SK-N-SH treated with all-trans-retinoic acid at 6 μM for 48 hours (cell line): ENCODE results near the gene TSKU.
A peak's percentile ranks its signal among the peaks of the same experiment; 100 is the strongest.

Experiments used
- ATAC-seq: fragments of 200-7000 bp; cut with Tn5 transposase; 3 replicates; pipeline ENCODE4 v1.9.1; 2020; ENCODE audit warnings: mild to moderate bottlenecking, moderate library complexity
- ARNTL ChIP-seq: fragments of 450-650 bp; formaldehyde crosslinking; IDR thresholded peaks from 2 replicates; pipeline ENCODE4 v1.5.0; 2020; ENCODE audit warnings: low read depth, mild to moderate bottlenecking, moderate library complexity, borderline replicate concordance
- BACH2 ChIP-seq: fragments of 250-450 bp; sonication (Bioruptor Pico); IDR thresholded peaks from 2 replicates; pipeline ENCODE4 v1.9.0; 2021; ENCODE audit warnings: mild to moderate bottlenecking, borderline replicate concordance
- CREB5 ChIP-seq: fragments of 250-450 bp; sonication (Bioruptor Pico); IDR thresholded peaks from 2 replicates; pipeline ENCODE4 v1.5.1; 2020; ENCODE audit warnings: low read depth, mild to moderate bottlenecking, moderate library complexity
- CSDC2 ChIP-seq: fragments of 250-450 bp; sonication (Bioruptor Pico); IDR thresholded peaks from 2 replicates; pipeline ENCODE4 v1.5.0; 2020; ENCODE audit warnings: mild to moderate bottlenecking, moderate library complexity
- CSRNP3 ChIP-seq: fragments of 250-450 bp; sonication (Bioruptor Pico); IDR thresholded peaks from 2 replicates; pipeline ENCODE4 v1.5.1; 2021; ENCODE audit warnings: mild to moderate bottlenecking, moderate library complexity
- ESRRG ChIP-seq: fragments of 250-450 bp; sonication (Bioruptor Pico); IDR thresholded peaks from 2 replicates; pipeline ENCODE4 v1.6.1; 2021; ENCODE audit warnings: mild to moderate bottlenecking
- GLIS3 ChIP-seq: fragments of 250-450 bp; sonication (Bioruptor Pico); IDR thresholded peaks from 2 replicates; pipeline ENCODE4 v1.5.0; 2020; ENCODE audit warnings: mild to moderate bottlenecking, moderate library complexity
- ISL1 ChIP-seq: fragments of 250-450 bp; sonication (Bioruptor Pico); IDR thresholded peaks from 2 replicates; pipeline ENCODE4 v2.1.2; 2022; ENCODE audit warnings: mild to moderate bottlenecking, moderate library complexity
- PATZ1 ChIP-seq: fragments of 250-450 bp; sonication (Bioruptor Pico); IDR thresholded peaks from 2 replicates; pipeline ENCODE4 v1.8.0; 2020; ENCODE audit warnings: mild to moderate bottlenecking, moderate library complexity, borderline replicate concordance
- POU6F1 ChIP-seq: fragments of 250-450 bp; sonication (Bioruptor Pico); IDR thresholded peaks from 2 replicates; pipeline ENCODE4 v1.8.0; 2021; ENCODE audit warnings: low read depth, mild to moderate bottlenecking, moderate library complexity, borderline replicate concordance
- PPARA ChIP-seq: fragments of 250-450 bp; sonication (Bioruptor Pico); IDR thresholded peaks from 2 replicates; pipeline ENCODE4 v1.5.0; 2020; ENCODE audit warnings: mild to moderate bottlenecking, borderline replicate concordance
- RARB ChIP-seq: fragments of 250-450 bp; sonication (Bioruptor Pico); IDR thresholded peaks from 2 replicates; pipeline ENCODE4 v1.8.0; 2021; ENCODE audit warnings: mild to moderate bottlenecking, moderate library complexity
- SNAI2 ChIP-seq: fragments of 250-450 bp; sonication (Bioruptor Pico); IDR thresholded peaks from 2 replicates; pipeline ENCODE4 v1.5.0; 2020; ENCODE audit warnings: mild to moderate bottlenecking, moderate library complexity
- TCF4 ChIP-seq: fragments of 250-450 bp; sonication (Bioruptor Pico); IDR thresholded peaks from 2 replicates; pipeline ENCODE4 v1.8.0; 2021; ENCODE audit warnings: mild to moderate bottlenecking, moderate library complexity, borderline replicate concordance
- TSHZ2 ChIP-seq: fragments of 250-450 bp; sonication (Bioruptor Pico); IDR thresholded peaks from 2 replicates; pipeline ENCODE4 v1.5.0; 2020; ENCODE audit warnings: mild to moderate bottlenecking, moderate library complexity
- ZC3H10 ChIP-seq: fragments of 250-450 bp; sonication (Bioruptor Pico); IDR thresholded peaks from 2 replicates; pipeline ENCODE4 v1.5.1; 2021; ENCODE audit warnings: mild to moderate bottlenecking, moderate library complexity
- ZFP3 ChIP-seq: fragments of 250-450 bp; sonication (Bioruptor Pico); IDR thresholded peaks from 2 replicates; pipeline ENCODE4 v1.5.0; 2020; ENCODE audit warnings: mild to moderate bottlenecking, moderate library complexity
- ZFP30 ChIP-seq: fragments of 450-650 bp; formaldehyde crosslinking; IDR thresholded peaks from 2 replicates; pipeline ENCODE4 v1.5.0; 2022; ENCODE audit warnings: mild to moderate bottlenecking, moderate library complexity
- ZNF565 ChIP-seq: fragments of 450-650 bp; formaldehyde crosslinking; conservative IDR thresholded peaks from 2 replicates; pipeline ENCODE4 v1.5.0; 2020; ENCODE audit warnings: low read depth, mild to moderate bottlenecking, moderate library complexity
- ZNF70 ChIP-seq: fragments of 450-650 bp; formaldehyde crosslinking; IDR thresholded peaks from 2 replicates; pipeline ENCODE4 v1.5.0; 2020; ENCODE audit warnings: mild to moderate bottlenecking, moderate library complexity
- ZNF8 ChIP-seq: fragments of 450-650 bp; formaldehyde crosslinking; IDR thresholded peaks from 2 replicates; pipeline ENCODE4 v1.5.0; 2020; ENCODE audit warnings: mild to moderate bottlenecking, moderate library complexity

The TSKU gene

GRCh38 chr11:76799066-76799804 lies 16.1 kb downstream of the TSKU start:
- TF ChIP-seq CSDC2 (CRISPR knock-in tag) (no peak), TSHZ2 (CRISPR knock-in tag) (no peak), CREB5 (CRISPR knock-in tag) (no peak), PATZ1 (CRISPR knock-in tag) (no peak)
- peak; percentile 96 for ATAC-seq

- TF ChIP-seq ZNF70 (CRISPR knock-in tag) = no peak
- no peak for TF ChIP-seq TCF4 (CRISPR knock-in tag)
- no peak for TF ChIP-seq SNAI2 (CRISPR knock-in tag)
- TF ChIP-seq BACH2 (CRISPR knock-in tag) = no peak
- TF ChIP-seq ZC3H10 (CRISPR knock-in tag) = no peak
- no peak for TF ChIP-seq ZNF565
- no peak for TF ChIP-seq CREB5 (CRISPR knock-in tag)
- TF ChIP-seq ISL1 (CRISPR knock-in tag) = no peak
- no peak for TF ChIP-seq ARNTL (CRISPR knock-in tag)
- TF ChIP-seq PPARA (CRISPR knock-in tag) = no peak
- TF ChIP-seq ZFP30 (CRISPR knock-in tag) = no peak
Measured at GRCh38 chr11:76800466-76801200, 17.5 kb downstream of the TSKU start.

GRCh38 chr11:76801225-76801624 lies 18.1 kb downstream of the TSKU start:
- TF ChIP-seq GLIS3 = no peak
- TF ChIP-seq CSDC2 (CRISPR knock-in tag) = no peak
- no peak for TF ChIP-seq PATZ1 (CRISPR knock-in tag)
- no peak for TF ChIP-seq ISL1 (CRISPR knock-in tag)
- TF ChIP-seq RARB = no peak
- TF ChIP-seq PPARA (CRISPR knock-in tag) = no peak
- no peak for TF ChIP-seq ZFP3
- no peak for TF ChIP-seq ESRRG (CRISPR knock-in tag)
- TF ChIP-seq ZNF8 (CRISPR knock-in tag) = no peak
- no peak for TF ChIP-seq CSRNP3 (CRISPR knock-in tag)
- TF ChIP-seq POU6F1 (CRISPR knock-in tag) = no peak
- TF ChIP-seq, all 23 proteins: peak for 0
- no peak for ATAC-seq

More at GRCh38 chr11:76800466-76801200, 17.5 kb downstream of the TSKU start:
- no peak for ATAC-seq
